ENCODE measurements around the gene BANK1.

DNA sequence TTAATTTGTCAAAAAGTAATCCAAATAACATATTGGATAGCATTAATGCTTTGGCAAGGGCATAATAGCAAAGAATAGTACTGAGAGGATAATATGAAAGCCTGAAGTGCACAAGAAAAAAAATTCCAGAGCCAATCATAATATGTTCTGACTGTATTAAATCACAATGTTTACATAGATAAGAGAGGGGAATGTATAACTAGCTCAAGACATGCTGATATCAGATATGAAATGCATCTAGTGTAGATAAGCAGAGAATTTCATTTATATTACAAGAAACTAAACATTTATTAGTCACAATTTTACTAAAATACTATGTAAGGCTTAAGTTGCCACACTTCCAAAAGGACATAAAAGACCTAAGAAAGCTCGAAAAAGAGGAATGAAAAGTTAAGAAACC is 193.3 kb downstream of the BANK1 start:
- TF ChIP-seq SREBF2 (IDR thresholded peaks at IDR 0.05; ENCODE audit: low read length) (no peak), HDGF (IDR thresholded peaks at IDR 0.05) (no peak), STAT3 (IDR thresholded peaks at IDR 0.05; ENCODE audit: low read depth, low read length) (no peak), MXI1 (IDR thresholded peaks at IDR 0.05; ENCODE audit: low read depth, low read length) (no peak), RAD21 (IDR thresholded peaks at IDR 0.05; ENCODE audit: insufficient read depth, low read depth, low read length) (no peak), POLR2A (IDR thresholded peaks at IDR 0.05; ENCODE audit: low read depth, low read length) (no peak), JUND (IDR thresholded peaks at IDR 0.05; ENCODE audit: low read depth, low read length) (no peak)
- TF ChIP-seq, protein P1, sequence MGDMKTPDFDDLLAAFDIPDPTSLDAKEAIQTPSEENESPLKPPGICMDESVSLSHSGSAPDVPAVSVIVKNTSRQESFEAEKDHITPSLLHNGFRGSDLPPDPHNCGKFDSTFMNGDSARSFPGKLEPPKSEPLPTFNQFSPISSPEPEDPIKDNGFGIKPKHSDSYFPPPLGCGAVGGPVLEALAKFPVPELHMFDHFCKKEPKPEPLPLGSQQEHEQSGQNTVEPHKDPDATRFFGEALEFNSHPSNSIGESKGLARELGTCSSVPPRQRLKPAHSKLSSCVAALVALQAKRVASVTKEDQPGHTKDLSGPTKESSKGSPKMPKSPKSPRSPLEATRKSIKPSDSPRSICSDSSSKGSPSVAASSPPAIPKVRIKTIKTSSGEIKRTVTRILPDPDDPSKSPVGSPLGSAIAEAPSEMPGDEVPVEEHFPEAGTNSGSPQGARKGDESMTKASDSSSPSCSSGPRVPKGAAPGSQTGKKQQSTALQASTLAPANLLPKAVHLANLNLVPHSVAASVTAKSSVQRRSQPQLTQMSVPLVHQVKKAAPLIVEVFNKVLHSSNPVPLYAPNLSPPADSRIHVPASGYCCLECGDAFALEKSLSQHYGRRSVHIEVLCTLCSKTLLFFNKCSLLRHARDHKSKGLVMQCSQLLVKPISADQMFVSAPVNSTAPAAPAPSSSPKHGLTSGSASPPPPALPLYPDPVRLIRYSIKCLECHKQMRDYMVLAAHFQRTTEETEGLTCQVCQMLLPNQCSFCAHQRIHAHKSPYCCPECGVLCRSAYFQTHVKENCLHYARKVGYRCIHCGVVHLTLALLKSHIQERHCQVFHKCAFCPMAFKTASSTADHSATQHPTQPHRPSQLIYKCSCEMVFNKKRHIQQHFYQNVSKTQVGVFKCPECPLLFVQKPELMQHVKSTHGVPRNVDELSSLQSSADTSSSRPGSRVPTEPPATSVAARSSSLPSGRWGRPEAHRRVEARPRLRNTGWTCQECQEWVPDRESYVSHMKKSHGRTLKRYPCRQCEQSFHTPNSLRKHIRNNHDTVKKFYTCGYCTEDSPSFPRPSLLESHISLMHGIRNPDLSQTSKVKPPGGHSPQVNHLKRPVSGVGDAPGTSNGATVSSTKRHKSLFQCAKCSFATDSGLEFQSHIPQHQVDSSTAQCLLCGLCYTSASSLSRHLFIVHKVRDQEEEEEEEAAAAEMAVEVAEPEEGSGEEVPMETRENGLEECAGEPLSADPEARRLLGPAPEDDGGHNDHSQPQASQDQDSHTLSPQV (IDR thresholded peaks at IDR 0.05), result no peak
- TF ChIP-seq, protein P2, sequence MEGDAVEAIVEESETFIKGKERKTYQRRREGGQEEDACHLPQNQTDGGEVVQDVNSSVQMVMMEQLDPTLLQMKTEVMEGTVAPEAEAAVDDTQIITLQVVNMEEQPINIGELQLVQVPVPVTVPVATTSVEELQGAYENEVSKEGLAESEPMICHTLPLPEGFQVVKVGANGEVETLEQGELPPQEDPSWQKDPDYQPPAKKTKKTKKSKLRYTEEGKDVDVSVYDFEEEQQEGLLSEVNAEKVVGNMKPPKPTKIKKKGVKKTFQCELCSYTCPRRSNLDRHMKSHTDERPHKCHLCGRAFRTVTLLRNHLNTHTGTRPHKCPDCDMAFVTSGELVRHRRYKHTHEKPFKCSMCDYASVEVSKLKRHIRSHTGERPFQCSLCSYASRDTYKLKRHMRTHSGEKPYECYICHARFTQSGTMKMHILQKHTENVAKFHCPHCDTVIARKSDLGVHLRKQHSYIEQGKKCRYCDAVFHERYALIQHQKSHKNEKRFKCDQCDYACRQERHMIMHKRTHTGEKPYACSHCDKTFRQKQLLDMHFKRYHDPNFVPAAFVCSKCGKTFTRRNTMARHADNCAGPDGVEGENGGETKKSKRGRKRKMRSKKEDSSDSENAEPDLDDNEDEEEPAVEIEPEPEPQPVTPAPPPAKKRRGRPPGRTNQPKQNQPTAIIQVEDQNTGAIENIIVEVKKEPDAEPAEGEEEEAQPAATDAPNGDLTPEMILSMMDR (IDR thresholded peaks at IDR 0.05 in 2 of 3, conservative IDR thresholded peaks at IDR 0.05 in 1 of 3; ENCODE audit: control insufficient read depth in 2 of 3, extremely low read depth in 1 of 3, insufficient read depth in 1 of 3, low read depth in 3 of 3, low read length in 3 of 3), result no peak
- TF ChIP-seq, protein P3, sequence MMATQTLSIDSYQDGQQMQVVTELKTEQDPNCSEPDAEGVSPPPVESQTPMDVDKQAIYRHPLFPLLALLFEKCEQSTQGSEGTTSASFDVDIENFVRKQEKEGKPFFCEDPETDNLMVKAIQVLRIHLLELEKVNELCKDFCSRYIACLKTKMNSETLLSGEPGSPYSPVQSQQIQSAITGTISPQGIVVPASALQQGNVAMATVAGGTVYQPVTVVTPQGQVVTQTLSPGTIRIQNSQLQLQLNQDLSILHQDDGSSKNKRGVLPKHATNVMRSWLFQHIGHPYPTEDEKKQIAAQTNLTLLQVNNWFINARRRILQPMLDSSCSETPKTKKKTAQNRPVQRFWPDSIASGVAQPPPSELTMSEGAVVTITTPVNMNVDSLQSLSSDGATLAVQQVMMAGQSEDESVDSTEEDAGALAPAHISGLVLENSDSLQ (IDR thresholded peaks at IDR 0.05), result no peak

Measured in GM12878 (cell line).